IMR-90 (cell line): ENCODE results near the gene PRLH. TPM values are rescaled to one million over a fixed set of nuclear protein-coding genes. Genes with fewer than 3 reads are reported as not detected.
A peak's percentile ranks its signal among the peaks of the same experiment; 100 is the strongest.

ENCODE experiments used
- ATAC-seq: fragments of 200-7000 bp; cut with Tn5 transposase; 2 replicates; pipeline ENCODE4 v1.9.1; 2020; ENCODE audit warnings: low read depth, mild to moderate bottlenecking, moderate library complexity
- BruUV-seq: library from RNA; stranded (reverse); fragments of 400-500 nt; replicated peaks from 2 replicates; lab custom pipeline; 2021; lab: Mats Ljungman, UMichigan
- CTCF ChIA-PET: fragments of 300-600 bp; formaldehyde crosslinking; extraction: SDS; loops from one replicate; lab custom pipeline; 2021; ENCODE audit warnings: antibody characterized with exemption; lab: Yijun Ruan, JAX
- POLR2A ChIA-PET: fragments of 300-600 bp; sonication (Branson Sonifier 250); formaldehyde crosslinking; loops from one replicate; lab custom pipeline; 2022; ENCODE audit warnings: antibody characterized with exemption; ENCODE audit not compliant: unreplicated experiment; lab: Charles Lee
- DNase-seq: peaks from one replicate; pipeline ENCODE4 v3.0.0; 2013
- H2AFZ ChIP-seq: replicated peaks from 2 replicates; pipeline ENCODE3; 2013; ENCODE audit warnings: low read length, mild to moderate bottlenecking; ENCODE audit not compliant: poor library complexity
- H2AK5ac ChIP-seq: 2 replicates; pipeline ENCODE4 v1.6.1; 2013; ENCODE audit warnings: low read depth, low read length, inconsistent platforms
- H2AK9ac ChIP-seq: replicated peaks from 2 replicates; pipeline ENCODE3; 2013; ENCODE audit warnings: mild to moderate bottlenecking, low read depth, low read length, moderate library complexity; ENCODE audit not compliant: poor library complexity
- H2BK120ac ChIP-seq: 2 replicates; pipeline ENCODE4 v1.6.1; 2013; ENCODE audit warnings: low read depth, low read length, inconsistent platforms
- H2BK15ac ChIP-seq: 3 replicates; pipeline ENCODE4 v1.6.1; 2013; ENCODE audit warnings: low read depth, low read length, inconsistent platforms
- H2BK20ac ChIP-seq: 2 replicates; pipeline ENCODE4 v1.6.1; 2013; ENCODE audit warnings: low read depth, mild to moderate bottlenecking, inconsistent platforms, low read length, moderate library complexity
- H2BK5ac ChIP-seq: 2 replicates; pipeline ENCODE4 v1.6.1; 2013; ENCODE audit warnings: mild to moderate bottlenecking, low read depth, low read length, inconsistent platforms; ENCODE audit not compliant: poor library complexity, severe bottlenecking
- H3K14ac ChIP-seq: replicated peaks from 2 replicates; pipeline ENCODE4 v1.6.1; 2013; ENCODE audit warnings: low read depth, low read length, inconsistent platforms
- H3K18ac ChIP-seq: 2 replicates; pipeline ENCODE4 v1.6.1; 2013; ENCODE audit warnings: low read depth, low read length, control low read depth
- H3K23ac ChIP-seq: 2 replicates; pipeline ENCODE4 v1.6.1; 2013; ENCODE audit warnings: low read depth, low read length, inconsistent platforms
- H3K27ac ChIP-seq: 2 replicates; pipeline ENCODE4 v1.5.1; 2013; ENCODE audit warnings: mild to moderate bottlenecking, control low read depth, low read length; ENCODE audit not compliant: insufficient read depth
- H3K27me3 ChIP-seq: 2 replicates; pipeline ENCODE4 v1.6.1; 2013; ENCODE audit warnings: low read length; ENCODE audit not compliant: control insufficient read depth, insufficient read depth
- H3K36me3 ChIP-seq: 2 replicates; pipeline ENCODE4 v1.6.1; 2013; ENCODE audit warnings: low read length, mixed read lengths; ENCODE audit not compliant: control insufficient read depth, insufficient read depth
- H3K4ac ChIP-seq: 2 replicates; pipeline ENCODE4 v1.6.1; 2013; ENCODE audit warnings: low read depth, low read length, inconsistent platforms
- H3K4me1 ChIP-seq: 2 replicates; pipeline ENCODE4 v1.6.1; 2013; ENCODE audit warnings: low read length, mixed read lengths; ENCODE audit not compliant: control insufficient read depth, insufficient read depth
- H3K4me2 ChIP-seq: 2 replicates; pipeline ENCODE4 v1.6.1; 2013; ENCODE audit warnings: low read depth, mild to moderate bottlenecking, control low read depth, low read length, moderate library complexity
- H3K4me3 ChIP-seq: 2 replicates; pipeline ENCODE4 v1.5.1; 2013; ENCODE audit warnings: low read depth, mild to moderate bottlenecking, control low read depth, low read length, moderate library complexity; ENCODE audit not compliant: insufficient read depth
- H3K56ac ChIP-seq: 2 replicates; pipeline ENCODE4 v1.6.1; 2013; ENCODE audit warnings: low read length, inconsistent platforms; ENCODE audit not compliant: insufficient read depth; ENCODE audit errors: extremely low read depth
- H3K79me1 ChIP-seq, 2 experiments: 2 replicates each; pipeline ENCODE4 v1.6.1; 2013; ENCODE audit warnings: low read length in 2 of 2, inconsistent platforms in 1 of 2, low read depth in 1 of 2
- H3K9ac ChIP-seq: 2 replicates; pipeline ENCODE4 v1.6.1; 2013; ENCODE audit warnings: low read depth, low read length, control low read depth
- H3K9me1 ChIP-seq: 2 replicates; pipeline ENCODE4 v1.6.1; 2013; ENCODE audit warnings: low read length, inconsistent platforms; ENCODE audit not compliant: insufficient read depth
- H3K9me3 ChIP-seq: 2 replicates; pipeline ENCODE4 v1.6.1; 2013; ENCODE audit warnings: low read length; ENCODE audit not compliant: control insufficient read depth, insufficient read depth
- H4K20me1 ChIP-seq: 2 replicates; pipeline ENCODE4 v1.6.1; 2013; ENCODE audit warnings: low read length, inconsistent platforms; ENCODE audit not compliant: insufficient read depth
- H4K5ac ChIP-seq: 2 replicates; pipeline ENCODE4 v1.6.1; 2013; ENCODE audit warnings: mild to moderate bottlenecking, low read depth, low read length, control low read depth
- H4K8ac ChIP-seq, 2 experiments: 2 replicates each; pipeline ENCODE4 v1.6.1; 2013; ENCODE audit warnings: low read depth in 2 of 2, low read length in 2 of 2, control low read depth in 1 of 2, inconsistent platforms in 1 of 2
- H4K91ac ChIP-seq: 2 replicates; pipeline ENCODE4 v1.6.1; 2013; ENCODE audit warnings: low read depth, low read length, inconsistent platforms; ENCODE audit not compliant: insufficient read depth
- BHLHE40 ChIP-seq: fragments of 150-350 bp; IDR thresholded peaks from 2 replicates; pipeline ENCODE4 v1.6.1; 2016; ENCODE audit warnings: mild to moderate bottlenecking, low read depth, low read length
- CEBPB ChIP-seq: IDR thresholded peaks from 2 replicates; pipeline ENCODE4 v1.6.1; 2012; ENCODE audit warnings: low read depth, low read length, improper control_type of control experiment
- CHD1 ChIP-seq: IDR thresholded peaks from 2 replicates; pipeline ENCODE4 v1.6.1; 2012; ENCODE audit warnings: low read depth, low read length, improper control_type of control experiment
- CTCF ChIP-seq: conservative IDR thresholded peaks from 2 replicates; pipeline ENCODE4 v1.5.1; 2012; ENCODE audit warnings: mild to moderate bottlenecking, low read depth, low read length, improper control_type of control experiment
- ELK1 ChIP-seq: fragments of 150-350 bp; IDR thresholded peaks from 2 replicates; pipeline ENCODE4 v1.6.1; 2016; ENCODE audit warnings: low read depth, mild to moderate bottlenecking, low read length, moderate library complexity, borderline replicate concordance
- FOS ChIP-seq: fragments of 150-350 bp; IDR thresholded peaks from 2 replicates; pipeline ENCODE4 v1.6.1; 2016; ENCODE audit warnings: low read depth, low read length
- MAFK ChIP-seq: IDR thresholded peaks from 2 replicates; pipeline ENCODE4 v1.6.1; 2012; ENCODE audit warnings: low read depth, low read length, improper control_type of control experiment
- MAZ ChIP-seq: IDR thresholded peaks from 2 replicates; pipeline ENCODE4 v1.6.1; 2012; ENCODE audit warnings: low read depth, mild to moderate bottlenecking, low read length, improper control_type of control experiment, moderate library complexity, borderline replicate concordance
- MXI1 ChIP-seq: IDR thresholded peaks from 2 replicates; pipeline ENCODE4 v1.6.1; 2012; ENCODE audit warnings: low read depth, mild to moderate bottlenecking, low read length, moderate library complexity, borderline replicate concordance
- NFE2L2 ChIP-seq: fragments of 150-350 bp; IDR thresholded peaks from 2 replicates; pipeline ENCODE4 v1.6.1; 2016; ENCODE audit warnings: low read depth, mild to moderate bottlenecking, low read length
- POLR2A ChIP-seq: IDR thresholded peaks from 2 replicates; pipeline ENCODE4 v1.6.1; 2012; ENCODE audit warnings: mild to moderate bottlenecking, low read depth, low read length
- RAD21 ChIP-seq: IDR thresholded peaks from 2 replicates; pipeline ENCODE4 v1.6.1; 2012; ENCODE audit warnings: low read length, improper control_type of control experiment
- RCOR1 ChIP-seq: IDR thresholded peaks from 2 replicates; pipeline ENCODE4 v1.6.1; 2012; ENCODE audit warnings: mild to moderate bottlenecking, low read length, improper control_type of control experiment; ENCODE audit not compliant: insufficient replicate concordance
- RFX5 ChIP-seq: IDR thresholded peaks from 2 replicates; pipeline ENCODE4 v1.8.0; 2012; ENCODE audit warnings: low read depth, mild to moderate bottlenecking, low read length, moderate library complexity
- SMC3 ChIP-seq: fragments of 150-350 bp; IDR thresholded peaks from 2 replicates; pipeline ENCODE4 v1.6.1; 2016; ENCODE audit warnings: low read depth, mild to moderate bottlenecking, antibody characterized with exemption, low read length, moderate library complexity
- USF2 ChIP-seq: fragments of 150-350 bp; IDR thresholded peaks from 2 replicates; pipeline ENCODE4 v1.6.1; 2017; ENCODE audit warnings: mild to moderate bottlenecking, antibody characterized with exemption, low read length, low read depth
- WGBS, 2 experiments: methylation state at CpG; one replicate each; pipeline versions ENCODE4 v1.1.5 to v1.1.7; 2013; ENCODE audit warnings: missing lambda C conversion rate in 2 of 2; ENCODE audit not compliant: insufficient read length in 1 of 2; ENCODE audit errors: extremely low coverage in 2 of 2; 5-methylcytosine and 5-hydroxymethylcytosine counted together
- dilution Hi-C: fragments of 300-500 bp; cut with HindIII; formaldehyde crosslinking; loops from one replicate; pipeline ENCODE4 v1.14.3; 2018; ENCODE audit warnings: low sequenced_read_pairs; ENCODE audit not compliant: unreplicated experiment
- in situ Hi-C: fragments of 300-500 bp; cut with MboI; formaldehyde crosslinking; loops from 3 replicates; pipeline ENCODE4 v1.14.3; 2019; ENCODE audit warnings: low sequenced_read_pairs, inconsistent platforms, mixed read lengths
- intact Hi-C: fragments of 100-400 bp; cut with micrococcal nuclease; formaldehyde crosslinking; loops from 2 replicates; pipeline ENCODE4 v1.10.0; 2022
- polyA plus RNA-seq, 3 experiments: library from polyadenylated mRNA; depleted of rRNA; stranded (reverse); fragments of >200 nt; gene quantifications; 2 replicates each; pipeline ENCODE4 v1.2.3, GENCODE V29; 2012; ENCODE audit warnings: low replicate concordance in 1 of 3
- total RNA-seq: library from RNA; depleted of rRNA; stranded (reverse); fragments of >200 nt; gene quantifications from 2 replicates; pipeline ENCODE4 v1.2.3, GENCODE V29; 2012

The PRLH gene
- total and polyA plus RNA-seq, 2 of the 4 experiments (the other 2 are of a cell fraction): not detected

- 0 out of 2 replicates have a peak, but pooled peaks cover 3% of the 10 kb centered on the region for H3K9me1 ChIP-seq
- H2AK5ac ChIP-seq: peak overlapping the region; percentile 40; the same call in 1 of the 2 replicates
- CTCF ChIA-PET: interaction anchor here (0.6 to 3.6 kb wide), 6 partner anchors 37 to 475 kb away, joined by 3 to 53 read pairs (median 4); partner anchors contain the start of gene COL6A3
- in situ Hi-C loops (loop anchor here (5.0 to 25.0 kb wide), 4 partner anchors 156 to 1234 kb away; partner anchors contain the start of gene COL6A3), dilution Hi-C loops (no loop called here), intact Hi-C loops (no loop called here)
- no peak for DNase-seq
- POLR2A ChIA-PET: no interaction called here
- no peaks in the 10 kb centered on the region for H4K20me1 ChIP-seq
- H3K23ac ChIP-seq: no peak overlapping the region
- H4K8ac ChIP-seq: no peak overlapping the region
- H3K4me2 ChIP-seq: no peak overlapping the region
- no peak for TF ChIP-seq CHD1
- TF ChIP-seq MAFK: no peak
- TF ChIP-seq MXI1: no peak
- TF ChIP-seq POLR2A: no peak
- no peak for TF ChIP-seq RCOR1
- no peak for TF ChIP-seq FOS
- no peak for TF ChIP-seq ELK1
- no peak for TF ChIP-seq USF2
- no peak for TF ChIP-seq RAD21
- TF ChIP-seq CEBPB: no peak
- TF ChIP-seq CTCF: no peak
- TF ChIP-seq MAZ: no peak
- TF ChIP-seq BHLHE40: no peak
- TF ChIP-seq RFX5: no peak
- TF ChIP-seq SMC3: no peak
- TF ChIP-seq NFE2L2: no peak
- no peak overlapping the region for H2BK120ac ChIP-seq
- H2AK9ac ChIP-seq: peak overlapping the region; percentile 61
- peaks cover 7% of the 10 kb centered on the region; the same call in 1 of the 2 replicates for H3K4me1 ChIP-seq
- H3K56ac ChIP-seq: no peak overlapping the region
- H3K36me3 ChIP-seq: no peaks in the 10 kb centered on the region
- H3K9me3 ChIP-seq: no peaks in the 10 kb centered on the region
- no peak overlapping the region for H4K91ac ChIP-seq
- no peak overlapping the region for H3K4ac ChIP-seq
- WGBS, 2 experiments: 90% methylated on average over 4 of the region's 9 CpGs; no CpG with 5 or more reads in 1 of the 2 experiments
- no peak overlapping the region for H2BK20ac ChIP-seq
- no peak overlapping the region for H3K27ac ChIP-seq
- no TSS peak for BruUV-seq
- no peak overlapping the region for H3K9ac ChIP-seq
- ATAC-seq: no peak
- no peak overlapping the region for H3K14ac ChIP-seq
- no peak overlapping the region for H2AFZ ChIP-seq
- H3K18ac ChIP-seq: no peak overlapping the region
- no peaks in the 10 kb centered on the region for H3K27me3 ChIP-seq
- peaks cover 0 to 8% of the 10 kb centered on the region in 2 experiments; a peak in 1 of 4 replicates for H3K79me1 ChIP-seq
- H4K5ac ChIP-seq: no peak overlapping the region
- H3K4me3 ChIP-seq: no peak overlapping the region
- H2BK5ac ChIP-seq: no peak overlapping the region
- H2BK15ac ChIP-seq: no peak overlapping the region
Observed at GRCh38 chr2:237570776-237571335, 4.5 kb downstream of the PRLH start.
